GM12873 (cell line): ENCODE data around the gene PTPRR.

Experiments used
- CTCF ChIP-seq: IDR thresholded peaks from 2 replicates; pipeline ENCODE4 v1.5.1; 2012; ENCODE audit warnings: low read depth, mild to moderate bottlenecking, moderate library complexity, low read length, control low read depth; ENCODE audit not compliant: insufficient read depth; ENCODE audit errors: missing control alignments

PTPRR gene

GRCh38 chr12:70628701-70629480 lies 291.6 kb downstream of the PTPRR start:
- TF ChIP-seq CTCF = no peak

- TF ChIP-seq CTCF = no peak
Measured at GRCh38 chr12:70627677-70628076, 292.9 kb downstream of the PTPRR start.

GRCh38 chr12:70626180-70626579 lies 294.4 kb downstream of the PTPRR start:
- TF ChIP-seq CTCF = no peak

GRCh38 chr12:70619471-70620152 lies 300.9 kb downstream of the PTPRR start:
- TF ChIP-seq CTCF = no peak

GRCh38 chr12:70618371-70618770 lies 302.2 kb downstream of the PTPRR start:
- no peak for TF ChIP-seq CTCF

GRCh38 chr12:70617450-70617849 lies 303.1 kb downstream of the PTPRR start:
- no peak for TF ChIP-seq CTCF

- TF ChIP-seq CTCF = no peak
Measured at GRCh38 chr12:70615174-70615866, 305.2 kb downstream of the PTPRR start.
